Prostate gland (tissue), 2 donors: Measurements from ENCODE around the gene CD207. TPM values are rescaled to one million over a fixed set of nuclear protein-coding genes. Genes with fewer than 3 reads are reported as not detected.

Source experiments
- DNase-seq: peaks from one replicate; pipeline ENCODE4 v3.0.0-alpha.2; 2019; ENCODE audit warnings: low spot score
- H3K27ac ChIP-seq, 2 donors: fragments of 200-600 bp; sonication (generic); 2 replicates each; pipeline ENCODE4 v1.5.1; 2017 to 2019
- H3K27me3 ChIP-seq: fragments of 200-600 bp; sonication (generic); replicated peaks from 2 replicates; pipeline ENCODE4 v1.5.1; 2019; ENCODE audit not compliant: insufficient read depth
- H3K36me3 ChIP-seq, 2 donors: fragments of 200-600 bp; sonication (generic); 1 replicate in 1 of 2; 2 replicates in 1 of 2; pipeline versions ENCODE4 v1.5.1 to v1.8.1; 2017 to 2019
- H3K4me1 ChIP-seq: fragments of 200-600 bp; sonication (generic); replicated peaks from 2 replicates; pipeline ENCODE4 v1.5.1; 2019
- H3K4me3 ChIP-seq, 2 donors: fragments of 200-600 bp; sonication (generic); 2 replicates each; pipeline ENCODE4 v1.5.1; 2017 to 2019
- H3K9me3 ChIP-seq: fragments of 200-600 bp; sonication (generic); 2 replicates; pipeline ENCODE4 v1.5.1; 2017
- POLR2A ChIP-seq: fragments of 450-650 bp; IDR thresholded peaks from one replicate; pipeline ENCODE4 v1.6.1; 2016; ENCODE audit warnings: antibody characterized with exemption, mild to moderate bottlenecking
- POLR2AphosphoS5 ChIP-seq: sonication (generic); formaldehyde crosslinking; IDR thresholded peaks from one replicate; pipeline ENCODE4 v1.6.1; 2017; ENCODE audit warnings: antibody characterized with exemption
- WGBS: methylation state at CpG from one replicate; pipeline ENCODE4 v1.1.5; 2018; 5-methylcytosine and 5-hydroxymethylcytosine counted together
- intact Hi-C: fragments of 100-400 bp; cut with DNase I; formaldehyde crosslinking; loops from one replicate; pipeline ENCODE4 v1.14.2; 2022
- total RNA-seq, 2 donors: library from RNA; depleted of rRNA; stranded (reverse); fragments of >200 nt; gene quantifications; one replicate each; pipeline ENCODE4 v1.1.0, GENCODE V29; 2016
- TF ChIP-seq, protein P1 (sequence below), 4 experiments: fragments of 200-600 bp in 2 of 4; fragments of 450-650 bp in 2 of 4; sonication (generic) in 2 of 4; IDR thresholded peaks; 1 replicate in 3 of 4; 2 replicates in 1 of 4; pipeline ENCODE4 v1.5.1; 2016 to 2019; ENCODE audit warnings: antibody characterized with exemption in 4 of 4, mild to moderate bottlenecking in 2 of 4, moderate library complexity in 2 of 4

Gene CD207
- total RNA-seq, 2 donors from 2014 or later, result 0.23 to 0.28 TPM

DNA sequence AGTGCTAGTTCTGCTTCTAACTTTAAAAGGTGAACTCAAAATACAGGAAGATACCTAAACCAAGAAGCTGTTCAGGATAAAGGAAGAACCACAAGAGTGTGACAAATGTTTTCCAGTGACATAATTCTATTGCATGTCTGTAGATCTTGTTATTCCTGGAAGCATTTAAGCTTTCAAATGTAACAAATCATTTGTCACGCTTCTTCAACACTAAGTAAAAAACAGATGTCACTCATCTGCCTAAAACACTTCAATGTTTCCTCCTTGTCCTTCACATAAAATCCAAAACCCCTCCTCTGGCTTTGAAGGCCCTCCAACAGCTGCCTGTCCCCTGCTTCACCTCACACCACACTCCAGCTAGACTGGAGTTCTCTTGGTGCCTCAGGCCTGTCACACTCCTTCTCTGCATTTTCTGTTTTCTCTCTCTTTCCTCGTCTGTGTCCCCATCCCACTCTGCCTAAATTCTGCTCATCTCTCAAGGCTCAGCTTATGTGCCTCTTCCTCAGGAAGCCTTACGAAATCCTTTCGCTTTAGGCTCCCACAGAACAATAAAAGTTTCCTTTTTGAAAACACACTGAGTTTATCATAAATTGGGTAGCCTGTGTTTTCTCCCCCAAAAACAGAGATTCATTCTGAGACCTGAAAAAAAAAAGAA is 8.8 kb downstream of the CD207 start:
- no peak overlapping the region for H3K27ac ChIP-seq
- DNase-seq, result no peak
- no peaks in the 10 kb centered on the region for H3K36me3 ChIP-seq
- no peaks in the 10 kb centered on the region for H3K27me3 ChIP-seq
- TF ChIP-seq, protein P1, sequence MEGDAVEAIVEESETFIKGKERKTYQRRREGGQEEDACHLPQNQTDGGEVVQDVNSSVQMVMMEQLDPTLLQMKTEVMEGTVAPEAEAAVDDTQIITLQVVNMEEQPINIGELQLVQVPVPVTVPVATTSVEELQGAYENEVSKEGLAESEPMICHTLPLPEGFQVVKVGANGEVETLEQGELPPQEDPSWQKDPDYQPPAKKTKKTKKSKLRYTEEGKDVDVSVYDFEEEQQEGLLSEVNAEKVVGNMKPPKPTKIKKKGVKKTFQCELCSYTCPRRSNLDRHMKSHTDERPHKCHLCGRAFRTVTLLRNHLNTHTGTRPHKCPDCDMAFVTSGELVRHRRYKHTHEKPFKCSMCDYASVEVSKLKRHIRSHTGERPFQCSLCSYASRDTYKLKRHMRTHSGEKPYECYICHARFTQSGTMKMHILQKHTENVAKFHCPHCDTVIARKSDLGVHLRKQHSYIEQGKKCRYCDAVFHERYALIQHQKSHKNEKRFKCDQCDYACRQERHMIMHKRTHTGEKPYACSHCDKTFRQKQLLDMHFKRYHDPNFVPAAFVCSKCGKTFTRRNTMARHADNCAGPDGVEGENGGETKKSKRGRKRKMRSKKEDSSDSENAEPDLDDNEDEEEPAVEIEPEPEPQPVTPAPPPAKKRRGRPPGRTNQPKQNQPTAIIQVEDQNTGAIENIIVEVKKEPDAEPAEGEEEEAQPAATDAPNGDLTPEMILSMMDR (IDR thresholded peaks at IDR 0.05), result no peak
- no peak for TF ChIP-seq POLR2AphosphoS5
- no peak for TF ChIP-seq POLR2A
- no peaks in the 10 kb centered on the region for H3K9me3 ChIP-seq
- intact Hi-C loops, result no loop called here
- WGBS, result 81% methylated on average over 4 of the region's 4 CpGs
- no peaks in the 10 kb centered on the region for H3K4me1 ChIP-seq
- H3K4me3 ChIP-seq, result no peak overlapping the region

DNA sequence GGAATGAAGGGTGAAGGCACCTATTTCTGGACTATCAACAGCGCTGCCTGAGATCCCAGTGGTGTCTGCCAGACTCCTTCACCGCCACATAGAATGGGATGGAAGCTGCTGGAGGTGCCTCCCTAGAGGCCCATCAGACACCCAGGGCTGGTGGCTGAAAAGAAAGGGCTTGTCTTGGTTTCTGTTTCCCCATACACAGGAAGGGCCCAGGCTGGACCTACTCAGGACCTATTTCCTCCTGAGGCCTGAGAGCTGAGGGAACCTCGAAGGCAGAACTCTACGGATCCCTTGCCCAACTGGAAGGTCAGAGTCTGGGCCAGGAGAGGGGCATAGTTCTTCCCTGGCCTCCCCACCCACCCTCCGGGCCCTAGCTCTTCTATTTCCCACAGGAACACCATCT is 12.4 kb downstream of the CD207 start:
- Histone ChIP-seq H3K36me3 (no peaks in the 10 kb centered on the region), H3K4me3 (no peak overlapping the region), H3K27ac (no peak overlapping the region), H3K9me3 (no peaks in the 10 kb centered on the region), H3K27me3 (no peaks in the 10 kb centered on the region), H3K4me1 (no peaks in the 10 kb centered on the region)
- DNase-seq, result no peak
- intact Hi-C loops, result no loop called here
- WGBS, result 80% methylated on average over 5 of the region's 5 CpGs
- no peak for TF ChIP-seq POLR2AphosphoS5
- TF ChIP-seq, protein P1 (IDR thresholded peaks at IDR 0.05), result no peak

DNA sequence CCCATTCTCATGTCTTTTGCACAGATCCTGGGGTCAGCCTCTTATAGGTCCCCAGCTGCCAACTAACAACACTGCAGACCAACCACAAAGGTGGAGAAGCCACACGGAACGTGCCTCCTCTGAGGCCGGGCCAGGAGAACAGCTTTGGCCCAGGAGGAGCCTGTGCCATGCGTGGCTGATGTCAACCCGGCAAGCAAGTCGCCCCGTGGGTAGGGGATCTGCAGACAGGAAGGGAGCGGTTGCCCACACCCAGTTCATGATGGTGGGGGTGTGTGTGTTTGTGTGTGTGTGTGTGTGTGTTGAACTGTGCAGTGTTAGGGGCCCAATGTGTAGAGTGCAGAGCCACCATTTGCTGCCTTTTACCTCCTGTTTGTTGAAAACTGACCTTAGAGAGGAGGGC is 12.8 kb downstream of the CD207 start:
- H3K27me3 ChIP-seq, result no peaks in the 10 kb centered on the region
- WGBS, result 74% methylated on average over 8 of the region's 8 CpGs
- no peaks in the 10 kb centered on the region for H3K4me1 ChIP-seq
- TF ChIP-seq POLR2A (no peak), POLR2AphosphoS5 (no peak)
- TF ChIP-seq, protein P1 (IDR thresholded peaks at IDR 0.05), result no peak
- DNase-seq, result no peak
- H3K9me3 ChIP-seq, result no peaks in the 10 kb centered on the region
- no peak overlapping the region for H3K27ac ChIP-seq
- no peaks in the 10 kb centered on the region for H3K36me3 ChIP-seq
- intact Hi-C loops, result no loop called here
- no peak overlapping the region for H3K4me3 ChIP-seq

DNA sequence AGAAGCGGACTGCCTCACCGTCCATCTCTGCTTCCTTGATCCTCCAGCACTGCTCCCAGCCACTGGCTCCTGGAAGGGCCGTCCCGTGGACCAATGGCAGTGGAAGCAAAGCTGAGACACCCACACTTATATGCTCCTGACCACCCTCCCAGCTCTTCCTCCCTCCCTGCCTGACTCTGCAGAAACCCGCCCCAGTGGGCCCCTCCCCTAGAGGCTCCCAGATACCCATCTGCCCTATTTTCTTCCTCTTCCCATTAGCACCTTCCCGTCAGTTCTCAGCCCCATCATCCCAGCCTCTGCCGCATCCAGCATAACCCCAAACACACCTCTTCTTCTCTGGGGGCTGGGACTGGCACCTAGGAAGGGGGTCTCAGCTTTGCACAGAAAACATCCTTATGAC is 15.1 kb downstream of the CD207 start, which contains the start of gene CLEC4F:
TSS of gene CLEC4F (minus strand) at position 101 of the 400 bp plus-strand sequence. CDS start at position 25, 76 bp downstream.
- TF ChIP-seq, protein P1 (IDR thresholded peaks at IDR 0.05), result no peak
- H3K9me3 ChIP-seq, result no peaks in the 10 kb centered on the region
- H3K4me1 ChIP-seq, result no peaks in the 10 kb centered on the region
- H3K4me3 ChIP-seq, result no peak within 1 kb of the TSS
- H3K36me3 ChIP-seq, result no peaks in the 10 kb centered on the region
- H3K27me3 ChIP-seq, result no peaks in the 10 kb centered on the region
- intact Hi-C loops, result no loop called here
- 66% methylated on average over 7 of the region's 7 CpGs for WGBS
- no peak for DNase-seq
- no peak within 1 kb of the TSS for H3K27ac ChIP-seq

- TF ChIP-seq POLR2A (no peak), POLR2AphosphoS5 (no peak)
- no peak for DNase-seq
- Histone ChIP-seq H3K27ac (no peak overlapping the region), H3K36me3 (no peaks in the 10 kb centered on the region), H3K4me1 (no peaks in the 10 kb centered on the region), H3K27me3 (no peaks in the 10 kb centered on the region), H3K9me3 (no peaks in the 10 kb centered on the region), H3K4me3 (no peak overlapping the region)
- intact Hi-C loops, result no loop called here
- 75% methylated on average over 3 of the region's 3 CpGs for WGBS
Measured at GRCh38 chr2:70817284-70817954, 18.2 kb downstream of the CD207 start.
